GM23248 (cell line): Measurements from ENCODE around the gene ARHGAP24. TPM values are rescaled to one million over a fixed set of nuclear protein-coding genes. Genes with fewer than 3 reads are reported as not detected.
A peak's percentile ranks its signal among the peaks of the same experiment; 100 is the strongest.

Experiments
- DNase-seq: peaks from one replicate; pipeline ENCODE4 v3.0.0-alpha.2; 2015
- H2AFZ ChIP-seq: fragments of 200-600 bp; sonication (generic); 2 replicates; pipeline ENCODE4 v1.6.1; 2016; ENCODE audit warnings: antibody characterized with exemption
- H3F3A ChIP-seq: fragments of 200-600 bp; sonication (generic); 2 replicates; pipeline ENCODE4 v1.6.1; 2016; ENCODE audit warnings: mild to moderate bottlenecking, antibody characterized with exemption, mixed run types; ENCODE audit not compliant: insufficient read depth
- H3K27ac ChIP-seq: fragments of 200-600 bp; sonication (generic); 2 replicates; pipeline ENCODE4 v1.5.1; 2016; ENCODE audit warnings: mild to moderate bottlenecking
- H3K27me3 ChIP-seq: fragments of 200-600 bp; sonication (generic); replicated peaks from 2 replicates; pipeline ENCODE4 v1.6.1; 2016; ENCODE audit warnings: mild to moderate bottlenecking; ENCODE audit not compliant: insufficient read depth
- H3K36me3 ChIP-seq: fragments of 200-600 bp; sonication (generic); 2 replicates; pipeline ENCODE4 v1.6.1; 2016; ENCODE audit warnings: low read depth, mild to moderate bottlenecking
- H3K4me1 ChIP-seq: fragments of 200-600 bp; sonication (generic); 2 replicates; pipeline ENCODE4 v1.6.1; 2016; ENCODE audit warnings: mild to moderate bottlenecking; ENCODE audit not compliant: insufficient read depth
- H3K4me2 ChIP-seq: fragments of 200-600 bp; sonication (generic); one replicate; pipeline ENCODE4 v1.6.1; 2016; ENCODE audit warnings: mild to moderate bottlenecking; ENCODE audit not compliant: unreplicated experiment
- H3K4me3 ChIP-seq: fragments of 200-600 bp; sonication (generic); 2 replicates; pipeline ENCODE4 v1.5.1; 2016; ENCODE audit warnings: mild to moderate bottlenecking
- H3K79me2 ChIP-seq: fragments of 200-600 bp; sonication (generic); 2 replicates; pipeline ENCODE4 v1.6.1; 2016; ENCODE audit warnings: mild to moderate bottlenecking; ENCODE audit not compliant: insufficient read depth
- H3K9ac ChIP-seq: fragments of 200-600 bp; sonication (generic); 2 replicates; pipeline ENCODE4 v1.6.1; 2016; ENCODE audit warnings: mild to moderate bottlenecking
- H3K9me2 ChIP-seq: fragments of 200-600 bp; sonication (generic); 2 replicates; pipeline ENCODE4 v1.6.1; 2016; ENCODE audit warnings: mixed run types, mild to moderate bottlenecking, moderate library complexity; ENCODE audit not compliant: insufficient read depth
- H3K9me3 ChIP-seq: fragments of 200-600 bp; sonication (generic); one replicate; pipeline ENCODE4 v1.6.1; 2017; ENCODE audit warnings: low read depth
- H4K20me1 ChIP-seq: fragments of 200-600 bp; sonication (generic); 2 replicates; pipeline ENCODE4 v1.6.0; 2016; ENCODE audit not compliant: insufficient read depth
- EZH2 ChIP-seq: fragments of 200-600 bp; sonication (generic); IDR thresholded peaks from 2 replicates; pipeline ENCODE4 v1.6.1; 2018; ENCODE audit warnings: antibody characterized with exemption, mild to moderate bottlenecking; ENCODE audit not compliant: insufficient read depth, poor library complexity, severe bottlenecking
- EZH2phosphoT487 ChIP-seq: fragments of 200-600 bp; sonication (generic); IDR thresholded peaks from 2 replicates; pipeline ENCODE4 v1.6.1; 2018; ENCODE audit warnings: antibody characterized with exemption, moderate library complexity, mild to moderate bottlenecking, low read depth; ENCODE audit not compliant: insufficient read depth
- WGBS, 2 experiments: methylation state at CpG; one replicate each; pipeline ENCODE4 v1.1.6; 2015 to 2017; ENCODE audit warnings: low lambda C conversion rate in 2 of 2, low coverage in 1 of 2; ENCODE audit errors: missing lambda C conversion rate in 2 of 2; 5-methylcytosine and 5-hydroxymethylcytosine counted together
- in situ Hi-C: fragments of 300-500 bp; cut with MboI; formaldehyde crosslinking; loops from 2 replicates; pipeline ENCODE4 v1.15.0; 2020
- polyA plus RNA-seq: library from polyadenylated mRNA; unstranded; fragments of >200 nt; fragmentation: Nextera tagmentation; extraction: Ambion mirVana; gene quantifications from 2 replicates; pipeline ENCODE4 v1.2.1, GENCODE V29; 2016
- total RNA-seq: library from RNA; depleted of rRNA; stranded (reverse); fragments of >200 nt; shearing (Covaris generic); gene quantifications from 2 replicates; pipeline ENCODE4 v1.2.3, GENCODE V29; 2014

Gene ARHGAP24
- total and polyA plus RNA-seq, 2 experiments from 2014 or later: 24.1 to 31.6 TPM

DNA sequence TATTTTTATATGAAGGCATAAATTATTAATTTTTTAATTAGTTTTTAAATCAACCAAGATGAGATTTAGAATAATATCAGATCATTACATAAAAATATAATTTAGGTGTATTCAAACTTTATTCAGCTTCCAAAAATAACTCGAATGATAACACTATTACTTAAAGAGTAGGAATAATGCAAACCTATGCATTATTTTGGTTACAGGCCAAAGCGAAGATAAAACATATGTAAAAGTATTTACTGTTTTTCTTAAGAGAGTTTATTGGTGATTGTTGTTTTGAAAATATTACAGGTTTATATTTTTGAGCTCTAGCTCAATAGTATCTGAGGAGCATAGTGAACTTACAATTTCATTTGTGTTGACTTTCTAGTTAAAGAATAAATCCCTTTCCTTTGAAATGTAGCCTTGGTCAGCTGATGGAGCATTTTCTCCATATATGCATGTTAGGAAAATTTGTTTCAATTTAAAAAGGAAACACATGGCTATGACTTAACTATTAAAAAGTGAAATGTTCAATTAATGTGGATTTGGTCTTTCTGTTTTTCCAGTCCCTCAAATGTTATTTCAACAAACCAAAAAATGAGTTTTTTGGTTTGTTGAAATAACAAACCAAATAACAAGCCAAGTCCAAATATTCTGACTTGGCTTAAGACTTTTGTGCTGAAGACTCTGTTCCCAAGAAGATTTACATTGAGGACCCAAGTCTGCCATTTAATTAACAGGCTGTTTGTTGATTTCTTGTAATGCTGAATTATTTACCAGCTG is 346.9 kb downstream of the ARHGAP24 start:
- Histone ChIP-seq H3K9ac (no peak overlapping the region), H2AFZ (no peak overlapping the region), H3K79me2 (peaks cover 99% of the 10 kb centered on the region), H3K36me3 (peaks cover 5% of the 10 kb centered on the region), H3K4me2 (no peak overlapping the region), H3K9me3 (no peaks in the 10 kb centered on the region), H3K4me1 (peaks cover 35% of the 10 kb centered on the region), H3K4me3 (no peak overlapping the region), H3F3A (peaks cover 15% of the 10 kb centered on the region; the same call in 1 of the 2 replicates), H3K27ac (no peak overlapping the region), H3K9me2 (no peaks in the 10 kb centered on the region), H4K20me1 (no peaks in the 10 kb centered on the region), H3K27me3 (no peaks in the 10 kb centered on the region)
- TF ChIP-seq EZH2: no peak
- TF ChIP-seq EZH2phosphoT487: no peak
- WGBS, 2 experiments: 98 to 99% methylated on average over 2 of the region's 2 CpGs
- DNase-seq: no peak
- in situ Hi-C loops: loop anchor here (25.0 kb wide), 1 partner anchor 390 kb away; no protein-coding TSS in a partner anchor

DNA sequence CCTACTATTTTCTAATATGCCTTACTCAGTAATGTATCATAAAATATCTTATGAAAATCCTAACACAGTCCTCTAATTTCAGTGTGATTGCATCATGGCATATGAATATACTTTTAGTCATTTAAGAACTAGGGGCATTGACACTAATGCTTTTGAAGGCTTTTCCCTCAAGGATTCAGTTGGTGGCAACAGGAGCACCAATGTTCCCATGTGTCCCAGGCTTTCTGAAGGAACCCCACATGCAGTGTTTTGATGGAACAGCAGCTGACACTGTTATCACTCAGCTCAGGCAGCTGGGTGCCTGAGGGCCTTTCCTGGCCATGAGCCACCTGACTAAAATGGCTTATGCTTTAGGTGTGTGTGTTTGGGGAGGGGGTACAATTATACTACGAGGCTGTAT is 348.3 kb downstream of the ARHGAP24 start:
- H3K27ac ChIP-seq: peak overlapping the region; percentile 64
- no peaks in the 10 kb centered on the region for H4K20me1 ChIP-seq
- peaks cover 48% of the 10 kb centered on the region for H3K4me1 ChIP-seq
- H3K9me3 ChIP-seq: no peaks in the 10 kb centered on the region
- H2AFZ ChIP-seq: no peak overlapping the region
- no peak for TF ChIP-seq EZH2phosphoT487
- no peak for TF ChIP-seq EZH2
- peak overlapping the region; percentile 68 for H3K4me2 ChIP-seq
- no peaks in the 10 kb centered on the region for H3K27me3 ChIP-seq
- peak overlapping the region; percentile 60 for H3K9ac ChIP-seq
- peaks cover 98% of the 10 kb centered on the region for H3K79me2 ChIP-seq
- WGBS, 2 experiments: 50 to 57% methylated on average over 1 of the region's 1 CpG
- DNase-seq: peak; percentile 73
- H3K9me2 ChIP-seq: no peaks in the 10 kb centered on the region
- peaks cover 5% of the 10 kb centered on the region for H3K36me3 ChIP-seq
- H3F3A ChIP-seq: peaks cover 28% of the 10 kb centered on the region; the same call in 1 of the 2 replicates
- in situ Hi-C loops: loop anchor here (25.0 kb wide), 1 partner anchor 389 kb away; no protein-coding TSS in a partner anchor
- H3K4me3 ChIP-seq: peak overlapping the region; percentile 58

DNA sequence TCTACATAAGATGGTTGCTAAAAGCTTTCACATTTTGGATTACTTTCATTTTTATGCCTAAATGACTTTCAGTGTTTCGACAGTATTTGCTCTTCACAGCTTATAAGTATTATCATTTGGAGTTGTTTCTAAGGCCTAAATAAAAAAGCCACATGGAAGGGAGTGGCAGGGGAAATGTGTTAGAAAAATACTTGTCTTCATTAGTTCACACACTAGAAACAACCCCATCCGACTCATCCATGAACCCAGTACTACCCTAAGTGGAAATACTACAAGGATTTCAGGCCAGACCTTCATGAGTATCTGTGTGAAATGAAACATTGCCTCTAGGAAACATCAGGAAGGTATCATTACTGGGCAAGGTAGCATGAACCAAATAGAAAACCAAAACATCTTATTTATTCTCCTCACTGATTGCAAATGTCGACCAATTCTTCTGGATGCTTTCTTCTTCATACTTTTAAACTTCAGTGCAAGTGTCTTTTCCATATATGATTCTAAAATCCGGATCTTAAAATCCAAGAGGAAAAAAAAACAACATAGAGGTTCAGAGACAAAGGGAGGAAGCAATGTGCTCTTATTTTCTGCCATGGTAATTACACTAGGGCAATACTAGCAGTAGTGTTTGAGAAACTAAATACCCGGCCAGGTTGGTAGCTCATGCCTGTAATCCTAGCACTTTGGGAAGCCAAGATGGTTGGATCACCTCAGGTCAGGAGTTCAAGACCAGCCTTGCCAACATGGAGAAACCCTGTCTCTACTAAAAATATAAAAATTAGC is 349.4 kb downstream of the ARHGAP24 start:
- in situ Hi-C loops: loop anchor here (25.0 kb wide), 1 partner anchor 388 kb away; no protein-coding TSS in a partner anchor
- Histone ChIP-seq H3K9ac (peak overlapping the region; percentile 60), H3K9me2 (no peaks in the 10 kb centered on the region), H3K79me2 (peaks cover 98% of the 10 kb centered on the region), H3K4me3 (peak overlapping the region; percentile 58), H4K20me1 (no peaks in the 10 kb centered on the region), H3K36me3 (peaks cover 5% of the 10 kb centered on the region), H3K4me1 (peaks cover 58% of the 10 kb centered on the region), H2AFZ (peak overlapping the region; percentile 53), H3K4me2 (peak overlapping the region; percentile 68), H3K27ac (peak overlapping the region; percentile 64), H3K9me3 (no peaks in the 10 kb centered on the region), H3F3A (peaks cover 37% of the 10 kb centered on the region; the same call in 1 of the 2 replicates), H3K27me3 (no peaks in the 10 kb centered on the region)
- TF ChIP-seq EZH2: no peak
- no peak for TF ChIP-seq EZH2phosphoT487
- peak; percentile 47 for DNase-seq
- 49 to 52% methylated on average over 5 of the region's 5 CpGs for WGBS, 2 experiments

DNA sequence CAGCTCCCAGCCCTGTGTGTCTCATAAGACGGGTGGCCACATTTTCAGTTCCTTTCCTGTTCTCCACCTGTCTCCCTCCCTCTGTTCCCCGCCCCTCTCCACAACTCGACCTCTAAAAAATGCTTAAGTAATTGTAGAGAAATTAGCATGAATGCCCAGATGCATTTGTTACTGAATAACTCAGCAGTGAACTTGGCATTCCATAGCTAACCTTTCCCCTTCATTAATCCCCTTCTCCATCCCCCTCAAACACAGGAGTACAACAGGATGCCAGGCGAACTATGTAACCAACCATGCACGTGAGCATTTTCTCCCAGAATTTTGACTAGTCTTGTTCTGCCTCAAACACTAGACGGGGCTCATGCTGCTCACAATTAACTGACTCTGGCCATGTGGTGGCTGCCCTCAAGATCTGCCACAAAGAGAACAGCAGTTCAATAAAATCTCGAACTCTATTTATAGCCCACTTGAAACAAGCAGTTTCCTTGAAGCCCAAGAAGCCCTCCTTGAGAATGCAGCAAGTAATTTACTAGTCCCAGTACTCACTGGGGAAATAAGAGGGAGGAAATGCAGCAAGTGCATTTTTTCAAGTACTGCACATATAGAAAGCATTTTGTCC is 351.2 kb downstream of the ARHGAP24 start:
- peak overlapping the region; percentile 58 for H3K27ac ChIP-seq
- H3K79me2 ChIP-seq: peaks cover 98% of the 10 kb centered on the region
- H3K4me1 ChIP-seq: peaks cover 70% of the 10 kb centered on the region
- H3F3A ChIP-seq: peaks cover 51% of the 10 kb centered on the region
- H4K20me1 ChIP-seq: no peaks in the 10 kb centered on the region
- no peak overlapping the region for H3K4me2 ChIP-seq
- TF ChIP-seq EZH2: no peak
- TF ChIP-seq EZH2phosphoT487: no peak
- 57 to 58% methylated on average over 7 of the region's 7 CpGs for WGBS, 2 experiments
- DNase-seq: peak; percentile 66
- H3K27me3 ChIP-seq: no peaks in the 10 kb centered on the region
- no peaks in the 10 kb centered on the region for H3K36me3 ChIP-seq
- in situ Hi-C loops: no loop called here
- H3K9me2 ChIP-seq: no peaks in the 10 kb centered on the region
- H3K9ac ChIP-seq: no peak overlapping the region
- no peaks in the 10 kb centered on the region for H3K9me3 ChIP-seq
- no peak overlapping the region for H3K4me3 ChIP-seq
- H2AFZ ChIP-seq: no peak overlapping the region
